Nephron progenitor cell (in vitro differentiated cells): ENCODE measurements around the gene NBAS.
"Not testable (repeated sequence)": the region's sequence is repeated elsewhere in the genome, so short reads cannot be mapped to it uniquely, and the experiment has no call there.

Experiments used
- DNase-seq: peaks from one replicate; pipeline ENCODE4 v3.0.0; 2021
- H3K27ac Mint-ChIP-seq: 2 replicates; pipeline ENCODE4 v1.8.0; 2021; ENCODE audit warnings: mild to moderate bottlenecking, moderate library complexity, mixed read lengths
- H3K27me3 Mint-ChIP-seq: 2 replicates; pipeline ENCODE4 v1.8.0; 2021; ENCODE audit warnings: mild to moderate bottlenecking, low read depth, mixed read lengths; ENCODE audit not compliant: poor library complexity
- H3K36me3 Mint-ChIP-seq: 2 replicates; pipeline ENCODE4 v1.8.0; 2021; ENCODE audit warnings: low read depth, mixed read lengths
- H3K4me1 Mint-ChIP-seq: 2 replicates; pipeline ENCODE4 v1.8.0; 2021; ENCODE audit warnings: mixed read lengths
- H3K4me3 Mint-ChIP-seq: 2 replicates; pipeline ENCODE4 v1.8.0; 2021; ENCODE audit warnings: mild to moderate bottlenecking, moderate library complexity, mixed read lengths
- H3K9me3 Mint-ChIP-seq: 2 replicates; pipeline ENCODE4 v1.8.0; 2021; ENCODE audit warnings: mild to moderate bottlenecking, moderate library complexity, mixed read lengths
- CTCF ChIP-seq: fragments of 200-600 bp; sonication (generic); IDR thresholded peaks from 2 replicates; pipeline ENCODE4 v1.5.0; 2021; ENCODE audit warnings: antibody characterized with exemption

Gene NBAS

GRCh38 chr2:15510131-15510530, 51.0 kb downstream of the NBAS start:
- H3K9me3 Mint-ChIP-seq = no peaks in the 10 kb centered on the region
- TF ChIP-seq CTCF = no peak

GRCh38 chr2:15507697-15508096, 53.4 kb downstream of the NBAS start:
- Mint-ChIP-seq H3K27ac (peak overlapping the region; percentile 25), H3K4me1 (peaks cover 21% of the 10 kb centered on the region), H3K4me3 (no peak overlapping the region), H3K36me3 (peaks cover 79% of the 10 kb centered on the region), H3K9me3 (no peaks in the 10 kb centered on the region), H3K27me3 (no peaks in the 10 kb centered on the region)
- DNase-seq = no peak
- no peak for TF ChIP-seq CTCF

More at GRCh38 chr2:15510131-15510530, 51.0 kb downstream of the NBAS start:
- Mint-ChIP-seq H3K4me1 (peaks cover 19% of the 10 kb centered on the region), H3K27ac (peak overlapping the region; percentile 31), H3K4me3 (no peak overlapping the region), H3K36me3 (peaks cover 79% of the 10 kb centered on the region), H3K27me3 (peaks cover 3% of the 10 kb centered on the region)
- DNase-seq = no peak

GRCh38 chr2:15507061-15507460, 54.1 kb downstream of the NBAS start:
- no peak for TF ChIP-seq CTCF
- H3K36me3 Mint-ChIP-seq = peaks cover 79% of the 10 kb centered on the region
- H3K27ac Mint-ChIP-seq = peak overlapping the region; percentile 26
- no peaks in the 10 kb centered on the region for H3K27me3 Mint-ChIP-seq
- peaks cover 21% of the 10 kb centered on the region for H3K4me1 Mint-ChIP-seq
- no peaks in the 10 kb centered on the region for H3K9me3 Mint-ChIP-seq
- no peak overlapping the region for H3K4me3 Mint-ChIP-seq
- no peak for DNase-seq

GRCh38 chr2:15506229-15506819, 54.8 kb downstream of the NBAS start:
- no peaks in the 10 kb centered on the region for H3K9me3 Mint-ChIP-seq
- TF ChIP-seq CTCF = no peak
- no peaks in the 10 kb centered on the region for H3K27me3 Mint-ChIP-seq
- H3K36me3 Mint-ChIP-seq = peaks cover 77% of the 10 kb centered on the region
- H3K27ac Mint-ChIP-seq = peak overlapping the region; percentile 26
- DNase-seq = no peak
- H3K4me1 Mint-ChIP-seq = peaks cover 21% of the 10 kb centered on the region
- H3K4me3 Mint-ChIP-seq = no peak overlapping the region

GRCh38 chr2:15504882-15505663, 56.1 kb downstream of the NBAS start:
- no peak for TF ChIP-seq CTCF
- H3K9me3 Mint-ChIP-seq = peaks cover 4% of the 10 kb centered on the region
- peaks cover 21% of the 10 kb centered on the region for H3K4me1 Mint-ChIP-seq
- no peak for DNase-seq
- H3K27ac Mint-ChIP-seq = peak overlapping the region; percentile 83
- no peak overlapping the region for H3K4me3 Mint-ChIP-seq
- no peaks in the 10 kb centered on the region for H3K27me3 Mint-ChIP-seq
- H3K36me3 Mint-ChIP-seq = peaks cover 71% of the 10 kb centered on the region

GRCh38 chr2:15499251-15499650, 61.9 kb downstream of the NBAS start:
- not testable (repeated sequence) for DNase-seq, H3K4me1 Mint-ChIP-seq, H3K4me3 Mint-ChIP-seq, H3K9me3 Mint-ChIP-seq, H3K27ac Mint-ChIP-seq, H3K27me3 Mint-ChIP-seq
- peaks cover 89% of the 10 kb centered on the region for H3K36me3 Mint-ChIP-seq
